Fibroblast of mammary gland (primary cell): ENCODE measurements around the gene MEPCE.
"Not testable (repeated sequence)": the region's sequence is repeated elsewhere in the genome, so short reads cannot be mapped to it uniquely, and the experiment has no call there.

Experiments
- DNase-seq: peaks from one replicate; pipeline ENCODE4 v3.0.0-alpha.2; 2010; ENCODE audit warnings: low read depth
- H3K4me3 ChIP-seq: 2 replicates; pipeline ENCODE4 v1.5.1; 2011; ENCODE audit warnings: low read depth, mild to moderate bottlenecking, low read length, moderate library complexity; ENCODE audit not compliant: control insufficient read depth
- TF ChIP-seq, protein P1 (sequence below): conservative IDR thresholded peaks from 2 replicates; pipeline ENCODE4 v1.5.1; 2011; ENCODE audit warnings: low read depth, low read length, inconsistent platforms; ENCODE audit not compliant: control insufficient read depth, insufficient read depth

The MEPCE gene

GRCh38 chr7:100452513-100452912 lies 22.9 kb downstream of the MEPCE start:
- TF ChIP-seq, protein P1, sequence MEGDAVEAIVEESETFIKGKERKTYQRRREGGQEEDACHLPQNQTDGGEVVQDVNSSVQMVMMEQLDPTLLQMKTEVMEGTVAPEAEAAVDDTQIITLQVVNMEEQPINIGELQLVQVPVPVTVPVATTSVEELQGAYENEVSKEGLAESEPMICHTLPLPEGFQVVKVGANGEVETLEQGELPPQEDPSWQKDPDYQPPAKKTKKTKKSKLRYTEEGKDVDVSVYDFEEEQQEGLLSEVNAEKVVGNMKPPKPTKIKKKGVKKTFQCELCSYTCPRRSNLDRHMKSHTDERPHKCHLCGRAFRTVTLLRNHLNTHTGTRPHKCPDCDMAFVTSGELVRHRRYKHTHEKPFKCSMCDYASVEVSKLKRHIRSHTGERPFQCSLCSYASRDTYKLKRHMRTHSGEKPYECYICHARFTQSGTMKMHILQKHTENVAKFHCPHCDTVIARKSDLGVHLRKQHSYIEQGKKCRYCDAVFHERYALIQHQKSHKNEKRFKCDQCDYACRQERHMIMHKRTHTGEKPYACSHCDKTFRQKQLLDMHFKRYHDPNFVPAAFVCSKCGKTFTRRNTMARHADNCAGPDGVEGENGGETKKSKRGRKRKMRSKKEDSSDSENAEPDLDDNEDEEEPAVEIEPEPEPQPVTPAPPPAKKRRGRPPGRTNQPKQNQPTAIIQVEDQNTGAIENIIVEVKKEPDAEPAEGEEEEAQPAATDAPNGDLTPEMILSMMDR: no peak
- no peak overlapping the region for H3K4me3 ChIP-seq
- no peak for DNase-seq

- DNase-seq, H3K4me3 ChIP-seq: not testable (repeated sequence)
Measured at GRCh38 chr7:100453854-100454253, 24.2 kb downstream of the MEPCE start.

DNA sequence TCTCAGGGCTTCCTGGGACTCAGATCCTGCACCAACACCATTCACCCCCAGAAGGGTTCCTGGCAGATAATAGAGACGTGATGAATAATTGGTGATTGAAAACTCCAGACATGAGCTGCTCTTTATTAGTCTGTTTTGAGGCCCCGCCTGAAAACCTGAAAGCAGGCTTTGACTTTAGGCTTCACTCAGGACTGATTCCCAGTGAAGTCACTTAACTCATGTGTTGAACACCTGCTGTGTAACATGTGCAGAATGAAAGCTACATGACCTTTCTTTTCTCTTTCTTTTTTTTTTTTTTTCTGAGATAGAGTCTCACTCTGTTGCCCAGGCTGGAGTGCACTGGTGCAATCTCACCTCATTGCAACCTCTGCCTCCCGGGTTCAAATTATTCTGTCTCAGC lies 25.6 kb downstream of the MEPCE start:
- TF ChIP-seq, protein P1: no peak

GRCh38 chr7:100456562-100456961 lies 26.9 kb downstream of the MEPCE start:
- DNase-seq: no peak
- TF ChIP-seq, protein P1: no peak
- no peak overlapping the region for H3K4me3 ChIP-seq

More for the DNA sequence above, 25.6 kb downstream of the MEPCE start:
- H3K4me3 ChIP-seq: no peak overlapping the region
- DNase-seq: no peak

GRCh38 chr7:100457033-100457432 lies 27.4 kb downstream of the MEPCE start:
- TF ChIP-seq, protein P1: no peak
- no peak for DNase-seq
- no peak overlapping the region for H3K4me3 ChIP-seq

DNA sequence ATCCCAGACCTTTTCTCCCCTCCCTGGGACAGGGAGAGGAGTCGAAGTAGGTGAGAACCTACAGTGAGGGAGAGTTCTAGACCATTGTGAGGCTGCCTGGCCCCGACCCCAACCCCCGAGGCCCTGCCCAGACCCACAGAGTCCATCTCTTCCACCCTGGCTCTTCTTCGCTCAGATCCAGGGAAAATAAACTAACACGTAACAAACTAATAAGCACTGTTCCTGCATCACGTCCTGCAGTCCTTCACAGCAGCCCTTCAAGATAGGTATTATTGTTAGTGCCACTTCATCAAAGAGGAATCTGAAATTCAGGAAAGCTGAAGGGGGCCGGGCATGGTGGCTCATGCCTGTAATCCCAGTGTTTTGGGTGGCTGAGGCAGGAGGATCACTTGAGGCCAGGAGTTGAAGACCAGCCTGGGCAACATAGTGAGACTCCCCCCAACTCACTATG lies 34.6 kb downstream of the MEPCE start, which contains the start of gene SPACDR:
TSS of gene SPACDR (minus strand) at position 51 of the 451 bp plus-strand sequence. CDS start 235 bp downstream, outside the sequence.
- no peak for DNase-seq
- H3K4me3 ChIP-seq: no peak within 1 kb of the TSS
- TF ChIP-seq, protein P1: no peak

DNA sequence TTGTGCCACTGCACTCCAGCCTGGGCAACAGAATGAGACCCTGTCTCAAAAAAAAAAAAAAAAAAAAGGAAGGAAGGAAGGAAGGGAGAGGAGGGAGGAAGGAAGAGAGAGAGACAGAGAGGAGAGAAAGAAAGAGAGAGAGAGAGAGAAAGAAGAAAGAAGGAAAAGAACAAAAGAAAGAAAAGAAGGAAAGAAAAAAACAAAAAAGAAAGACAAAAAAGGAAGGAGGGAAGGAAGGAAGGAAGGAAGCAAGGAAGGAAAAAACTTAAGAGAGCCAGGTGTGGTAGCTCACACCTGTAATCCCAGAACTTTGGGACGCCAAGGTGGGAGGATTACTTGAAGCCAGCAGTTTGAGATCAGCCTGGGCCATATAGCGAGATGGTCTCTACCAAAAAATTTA lies 35.2 kb downstream of the MEPCE start:
- no peak for DNase-seq
- no peak overlapping the region for H3K4me3 ChIP-seq
- TF ChIP-seq, protein P1: no peak
